KMS-11 (cell line): Measurements from ENCODE around the gene LTBR.
"Not testable (repeated sequence)": the region's sequence is repeated elsewhere in the genome, so short reads cannot be mapped to it uniquely, and the experiment has no call there.

Experiments used
- H2AFZ ChIP-seq: fragments of 200-600 bp; sonication (generic); 2 replicates; pipeline ENCODE4 v1.6.1; 2016; ENCODE audit warnings: antibody characterized with exemption, mixed run types, low read depth
- H3K27ac ChIP-seq: fragments of 200-600 bp; sonication (generic); 2 replicates; pipeline ENCODE4 v1.6.1; 2016; ENCODE audit warnings: mild to moderate bottlenecking, mixed run types
- H3K27me3 ChIP-seq: fragments of 200-600 bp; sonication (generic); 2 replicates; pipeline ENCODE4 v1.6.1; 2017; ENCODE audit warnings: mild to moderate bottlenecking, low read depth, mixed run types, moderate library complexity; ENCODE audit not compliant: insufficient read depth
- H3K36me3 ChIP-seq: fragments of 200-600 bp; sonication (generic); 2 replicates; pipeline ENCODE4 v1.6.1; 2017; ENCODE audit warnings: mild to moderate bottlenecking, mixed run types; ENCODE audit not compliant: insufficient read depth
- H3K4me1 ChIP-seq: fragments of 200-600 bp; sonication (generic); 2 replicates; pipeline ENCODE4 v1.6.1; 2016; ENCODE audit warnings: mild to moderate bottlenecking, low read depth, mixed run types; ENCODE audit not compliant: poor library complexity, severe bottlenecking
- H3K4me2 ChIP-seq: fragments of 200-600 bp; sonication (generic); 2 replicates; pipeline ENCODE4 v1.7.0; 2016; ENCODE audit warnings: mild to moderate bottlenecking, mixed run types
- H3K4me3 ChIP-seq: fragments of 200-600 bp; sonication (generic); IDR thresholded peaks from 2 replicates; pipeline ENCODE4 v1.6.1; 2017; ENCODE audit warnings: low read depth, low read length, mixed read lengths; ENCODE audit not compliant: insufficient read depth
- H3K79me2 ChIP-seq: fragments of 200-600 bp; sonication (generic); 2 replicates; pipeline ENCODE4 v1.6.1; 2016; ENCODE audit warnings: low read depth, mixed run types; ENCODE audit not compliant: insufficient read depth
- H3K9ac ChIP-seq: fragments of 200-600 bp; sonication (generic); 2 replicates; pipeline ENCODE4 v1.6.1; 2016; ENCODE audit warnings: mild to moderate bottlenecking, mixed run types
- H4K20me1 ChIP-seq: fragments of 200-600 bp; sonication (generic); 2 replicates; pipeline ENCODE4 v1.6.1; 2016; ENCODE audit warnings: mild to moderate bottlenecking, mixed run types; ENCODE audit not compliant: insufficient read depth
- CTCF ChIP-seq: fragments of 200-600 bp; sonication (generic); conservative IDR thresholded peaks from 2 replicates; pipeline ENCODE4 v1.6.1; 2017; ENCODE audit warnings: low read depth, mild to moderate bottlenecking, antibody characterized with exemption, low read length, moderate library complexity, mixed read lengths

Gene LTBR

GRCh38 chr12:6342140-6342889 lies 41.6 kb upstream of the LTBR start:
- Histone ChIP-seq H3K36me3 (no peaks in the 10 kb centered on the region), H2AFZ (peak overlapping the region; percentile 99), H3K9ac (peak overlapping the region; percentile 81), H3K4me3 (peak overlapping the region; percentile 54), H3K27me3 (no peaks in the 10 kb centered on the region), H4K20me1 (no peaks in the 10 kb centered on the region), H3K4me1 (peaks cover 21% of the 10 kb centered on the region), H3K79me2 (no peaks in the 10 kb centered on the region; the same call in 1 of the 2 replicates), H3K27ac (peak overlapping the region; percentile 37), H3K4me2 (peak overlapping the region; percentile 98)
- no peak for TF ChIP-seq CTCF

- H3K4me2 ChIP-seq = no peak overlapping the region
- TF ChIP-seq CTCF = no peak
- H3K27ac ChIP-seq = no peak overlapping the region
- H3K4me1 ChIP-seq = peaks cover 21% of the 10 kb centered on the region
- no peaks in the 10 kb centered on the region for H3K36me3 ChIP-seq
- no peak overlapping the region for H2AFZ ChIP-seq
- H3K27me3 ChIP-seq = no peaks in the 10 kb centered on the region
- H4K20me1 ChIP-seq = no peaks in the 10 kb centered on the region
- no peak overlapping the region for H3K4me3 ChIP-seq
- H3K9ac ChIP-seq = no peak overlapping the region
- H3K79me2 ChIP-seq = no peaks in the 10 kb centered on the region; the same call in 1 of the 2 replicates
Observed at GRCh38 chr12:6343518-6343917, 40.4 kb upstream of the LTBR start.

- not testable (repeated sequence) for H4K20me1 ChIP-seq, H3K4me3 ChIP-seq, H3K4me2 ChIP-seq, H3K36me3 ChIP-seq, H3K79me2 ChIP-seq, H2AFZ ChIP-seq, H3K27ac ChIP-seq, H3K9ac ChIP-seq, H3K27me3 ChIP-seq
- peaks cover 21% of the 10 kb centered on the region for H3K4me1 ChIP-seq
Observed at GRCh38 chr12:6344101-6344660, 39.8 kb upstream of the LTBR start.

- no peaks in the 10 kb centered on the region for H3K27me3 ChIP-seq
- no peaks in the 10 kb centered on the region for H4K20me1 ChIP-seq
- TF ChIP-seq CTCF = no peak
- H3K4me3 ChIP-seq = no peak overlapping the region
- H3K36me3 ChIP-seq = no peaks in the 10 kb centered on the region
- no peak overlapping the region for H2AFZ ChIP-seq
- no peak overlapping the region for H3K9ac ChIP-seq
- H3K4me1 ChIP-seq = peaks cover 19% of the 10 kb centered on the region
- H3K79me2 ChIP-seq = no peaks in the 10 kb centered on the region; the same call in 1 of the 2 replicates
- H3K27ac ChIP-seq = no peak overlapping the region
- no peak overlapping the region for H3K4me2 ChIP-seq
Observed at GRCh38 chr12:6345319-6346091, 38.5 kb upstream of the LTBR start.
